Smooth muscle cell (in vitro differentiated cells): Measurements from ENCODE around the gene FAM47E. TPM values are rescaled to one million over a fixed set of nuclear protein-coding genes. Genes with fewer than 3 reads are reported as not detected.

Source experiments
- DNase-seq: peaks from one replicate; lab custom pipeline; 2025; ENCODE audit not compliant: unreplicated experiment; lab: John Stamatoyannopoulos, UW
- H2AFZ ChIP-seq: fragments of 200-600 bp; sonication (generic); 2 replicates; pipeline ENCODE4 v1.6.0; 2016; ENCODE audit warnings: antibody characterized with exemption, low read depth, mild to moderate bottlenecking
- H3F3A ChIP-seq: fragments of 200-600 bp; sonication (generic); 2 replicates; pipeline ENCODE4 v1.6.0; 2017; ENCODE audit warnings: antibody characterized with exemption, low read depth
- H3K27ac ChIP-seq: fragments of 200-600 bp; sonication (generic); 2 replicates; pipeline ENCODE4 v1.5.1; 2016; ENCODE audit warnings: low read depth, mild to moderate bottlenecking
- H3K27me3 ChIP-seq: fragments of 200-600 bp; sonication (generic); 2 replicates; pipeline ENCODE4 v1.6.1; 2016; ENCODE audit warnings: low read depth, mild to moderate bottlenecking
- H3K36me3 ChIP-seq: fragments of 200-600 bp; sonication (generic); 2 replicates; pipeline ENCODE4 v1.5.1; 2016; ENCODE audit warnings: low read depth
- H3K4me1 ChIP-seq: fragments of 200-600 bp; sonication (generic); 2 replicates; pipeline ENCODE4 v1.5.1; 2016; ENCODE audit warnings: low read depth
- H3K4me2 ChIP-seq: fragments of 200-600 bp; sonication (generic); 2 replicates; pipeline ENCODE4 v1.6.0; 2016; ENCODE audit warnings: mild to moderate bottlenecking
- H3K4me3 ChIP-seq: fragments of 200-600 bp; sonication (generic); 2 replicates; pipeline ENCODE4 v1.5.1; 2016; ENCODE audit warnings: mild to moderate bottlenecking
- H3K79me2 ChIP-seq: fragments of 200-600 bp; sonication (generic); 2 replicates; pipeline ENCODE4 v1.6.0; 2016; ENCODE audit warnings: low read depth, mild to moderate bottlenecking
- H3K9ac ChIP-seq: fragments of 200-600 bp; sonication (generic); 2 replicates; pipeline ENCODE4 v1.6.0; 2016; ENCODE audit warnings: low read depth
- H3K9me3 ChIP-seq: fragments of 200-600 bp; sonication (generic); replicated peaks from 2 replicates; pipeline ENCODE4 v1.5.1; 2016; ENCODE audit warnings: low read depth
- H4K20me1 ChIP-seq: fragments of 200-600 bp; sonication (generic); 2 replicates; pipeline ENCODE4 v1.6.0; 2016; ENCODE audit warnings: low read depth
- CTCF ChIP-seq: fragments of 200-600 bp; sonication (generic); IDR thresholded peaks from 2 replicates; pipeline ENCODE4 v1.5.1; 2017; ENCODE audit warnings: borderline replicate concordance, mild to moderate bottlenecking, antibody characterized with exemption; ENCODE audit not compliant: insufficient read depth, poor library complexity, severe bottlenecking
- WGBS: methylation state at CpG from one replicate; pipeline ENCODE4 v1.1.7; 2016; ENCODE audit warnings: low lambda C conversion rate; 5-methylcytosine and 5-hydroxymethylcytosine counted together
- polyA plus RNA-seq: library from polyadenylated mRNA; unstranded; fragments of >200 nt; fragmentation: Nextera tagmentation; extraction: Ambion mirVana; gene quantifications from 2 replicates; pipeline ENCODE4 v1.2.1, GENCODE V29; 2016
- total RNA-seq: library from RNA; depleted of rRNA; stranded (reverse); fragments of >200 nt; gene quantifications from 2 replicates; pipeline ENCODE4 v1.2.3, GENCODE V29; 2014

Gene FAM47E
- total and polyA plus RNA-seq, 2 experiments from 2014 or later, result 0.63 to 0.73 TPM

- Histone ChIP-seq H3K9me3 (no peaks in the 10 kb centered on the region), H3K4me1 (no peaks in the 10 kb centered on the region), H3K4me3 (no peak overlapping the region), H2AFZ (no peak overlapping the region), H3K27me3 (no peaks in the 10 kb centered on the region), H4K20me1 (no peaks in the 10 kb centered on the region), H3K36me3 (no peaks in the 10 kb centered on the region), H3K79me2 (no peaks in the 10 kb centered on the region), H3K4me2 (no peak overlapping the region), H3K9ac (no peak overlapping the region), H3K27ac (no peak overlapping the region), H3F3A (no peaks in the 10 kb centered on the region)
- no peak for TF ChIP-seq CTCF
- 75% methylated on average over 3 of the region's 3 CpGs for WGBS
- DNase-seq, result no peak
Observed at GRCh38 chr4:76275486-76276124, 24.1 kb downstream of the FAM47E start.

DNA sequence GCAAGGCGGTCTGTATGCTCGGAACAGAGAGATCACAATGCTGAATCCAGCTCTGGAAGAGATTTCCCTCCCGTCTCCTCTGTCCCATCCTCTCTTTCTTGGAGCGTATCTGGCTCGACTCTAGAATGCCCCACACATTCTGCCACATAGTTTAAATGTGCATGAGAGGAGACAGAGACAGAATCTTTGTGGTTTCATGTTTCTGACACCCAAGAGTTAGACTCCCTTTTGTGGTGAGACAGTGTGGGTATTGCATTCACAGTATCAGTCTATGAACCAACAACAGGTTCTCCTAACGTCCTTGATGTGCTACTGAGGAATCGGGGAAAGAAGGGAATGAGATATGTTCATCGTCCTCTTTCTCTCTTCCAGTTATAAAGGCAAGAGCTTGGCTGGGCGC is 25.3 kb downstream of the FAM47E start:
- Histone ChIP-seq H3K4me3 (no peak overlapping the region), H3K9me3 (no peaks in the 10 kb centered on the region), H3K27ac (no peak overlapping the region), H2AFZ (no peak overlapping the region), H3K36me3 (no peaks in the 10 kb centered on the region), H3K79me2 (no peaks in the 10 kb centered on the region), H3K4me2 (no peak overlapping the region), H3K4me1 (no peaks in the 10 kb centered on the region), H3K9ac (no peak overlapping the region), H3K27me3 (no peaks in the 10 kb centered on the region), H3F3A (no peaks in the 10 kb centered on the region), H4K20me1 (no peaks in the 10 kb centered on the region)
- DNase-seq, result no peak
- WGBS, result 78% methylated on average over 9 of the region's 9 CpGs
- no peak for TF ChIP-seq CTCF

DNA sequence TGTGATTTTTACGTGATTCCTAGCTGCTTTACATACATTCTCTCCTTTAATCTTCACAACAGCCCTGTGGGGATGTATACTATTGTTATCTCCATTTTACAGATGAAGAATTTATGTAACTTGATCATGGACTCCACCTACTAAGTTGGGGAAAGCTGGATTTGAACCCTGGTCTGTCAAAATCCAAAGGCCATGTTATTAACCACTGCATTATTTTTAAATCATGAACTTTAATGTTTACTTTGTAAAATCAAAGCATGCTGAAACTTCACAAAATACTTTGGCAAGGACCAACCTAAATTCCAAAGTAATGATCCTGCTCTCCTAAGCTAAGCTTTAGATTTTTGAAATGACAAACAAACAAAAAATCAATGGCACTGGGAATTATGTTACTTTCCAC is 26.1 kb downstream of the FAM47E start:
- TF ChIP-seq CTCF, result no peak
- H3K27ac ChIP-seq, result no peak overlapping the region

DNA sequence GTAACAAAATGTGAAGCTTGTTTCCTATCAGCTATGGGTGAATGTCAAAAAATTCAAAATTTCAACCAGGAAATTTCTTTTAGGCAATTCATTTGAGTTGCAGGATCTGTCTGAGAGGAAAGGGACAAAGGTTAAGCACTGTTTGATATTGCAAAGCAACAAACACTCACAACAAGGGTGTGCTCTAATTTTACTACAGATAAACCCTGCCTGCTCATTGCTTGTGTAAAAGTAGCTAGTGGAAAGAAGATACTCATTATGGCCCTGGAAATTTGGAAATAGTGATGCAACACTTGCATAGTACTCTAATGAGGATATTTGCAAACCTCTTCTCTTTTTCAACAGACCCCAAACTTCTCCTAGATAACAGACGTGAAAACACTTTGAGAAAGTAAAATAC is 27.1 kb downstream of the FAM47E start:
- Histone ChIP-seq H3F3A (no peaks in the 10 kb centered on the region), H3K4me2 (no peak overlapping the region), H3K27ac (no peak overlapping the region), H2AFZ (no peak overlapping the region), H3K4me1 (no peaks in the 10 kb centered on the region), H3K79me2 (no peaks in the 10 kb centered on the region), H3K9me3 (no peaks in the 10 kb centered on the region), H3K36me3 (no peaks in the 10 kb centered on the region), H4K20me1 (no peaks in the 10 kb centered on the region), H3K4me3 (no peak overlapping the region), H3K27me3 (no peaks in the 10 kb centered on the region), H3K9ac (no peak overlapping the region)
- 86% methylated on average over 1 of the region's 1 CpG for WGBS
- DNase-seq, result no peak
- TF ChIP-seq CTCF, result no peak

More for the DNA sequence above, 26.1 kb downstream of the FAM47E start:
- Histone ChIP-seq H3K4me3 (no peak overlapping the region), H3K4me1 (no peaks in the 10 kb centered on the region), H2AFZ (no peak overlapping the region), H3K36me3 (no peaks in the 10 kb centered on the region), H4K20me1 (no peaks in the 10 kb centered on the region), H3K9ac (no peak overlapping the region), H3K27me3 (no peaks in the 10 kb centered on the region), H3K79me2 (no peaks in the 10 kb centered on the region), H3K9me3 (no peaks in the 10 kb centered on the region), H3K4me2 (no peak overlapping the region), H3F3A (no peaks in the 10 kb centered on the region)
- 84% methylated on average over 1 of the region's 1 CpG for WGBS
- DNase-seq, result no peak
